ENCODE measurements around the gene BLID.

DNA sequence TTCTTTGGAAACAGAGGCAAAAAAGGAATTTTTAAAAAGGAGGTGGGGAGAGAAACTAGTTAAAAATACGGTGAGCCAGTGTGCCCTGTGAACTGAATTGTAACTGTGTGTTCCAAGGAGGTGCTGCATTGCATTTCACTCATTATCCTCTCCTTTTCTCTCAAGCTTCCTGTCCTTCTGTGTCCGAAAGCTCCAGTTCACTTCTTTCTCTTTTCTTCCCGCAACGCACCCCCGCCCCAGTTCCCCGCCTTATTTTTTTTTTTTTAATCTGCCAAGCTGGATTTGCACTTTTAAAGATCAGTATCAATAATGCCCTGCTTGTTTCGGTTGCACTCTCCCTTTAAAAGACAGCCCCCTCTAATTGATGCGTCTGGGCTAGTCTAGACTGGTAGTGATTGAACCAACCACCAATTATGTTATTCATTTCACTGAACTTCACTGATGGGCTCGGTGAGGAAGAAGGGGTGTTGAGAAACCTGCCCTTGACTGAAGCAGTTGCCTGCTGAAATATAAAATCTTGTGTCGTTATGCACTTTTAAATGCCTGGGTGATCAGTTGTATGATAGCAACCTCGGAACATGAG is 18.5 kb downstream of the BLID start:
- TF ChIP-seq SMC3 (IDR thresholded peaks at IDR 0.05; ENCODE audit: low read depth, low read length) = no peak
- TF ChIP-seq POLR2A (IDR thresholded peaks at IDR 0.05; ENCODE audit: low read depth, low read length) = no peak
- TF ChIP-seq CTCF (conservative IDR thresholded peaks at IDR 0.05; ENCODE audit: low read depth, low read length) = no peak
- TF ChIP-seq RAD21 (IDR thresholded peaks at IDR 0.05; ENCODE audit: low read length) = no peak
- TF ChIP-seq FOS (IDR thresholded peaks at IDR 0.05; ENCODE audit: low read depth, low read length) = no peak
- TF ChIP-seq ELK1 (IDR thresholded peaks at IDR 0.05; ENCODE audit: borderline replicate concordance, low read depth, low read length) = no peak
- TF ChIP-seq BHLHE40 (IDR thresholded peaks at IDR 0.05; ENCODE audit: low read depth, low read length) = no peak
- no peak for TF ChIP-seq RFX5 (IDR thresholded peaks at IDR 0.05; ENCODE audit: low read depth, low read length)
- TF ChIP-seq, protein P1, sequence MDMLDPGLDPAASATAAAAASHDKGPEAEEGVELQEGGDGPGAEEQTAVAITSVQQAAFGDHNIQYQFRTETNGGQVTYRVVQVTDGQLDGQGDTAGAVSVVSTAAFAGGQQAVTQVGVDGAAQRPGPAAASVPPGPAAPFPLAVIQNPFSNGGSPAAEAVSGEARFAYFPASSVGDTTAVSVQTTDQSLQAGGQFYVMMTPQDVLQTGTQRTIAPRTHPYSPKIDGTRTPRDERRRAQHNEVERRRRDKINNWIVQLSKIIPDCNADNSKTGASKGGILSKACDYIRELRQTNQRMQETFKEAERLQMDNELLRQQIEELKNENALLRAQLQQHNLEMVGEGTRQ (IDR thresholded peaks at IDR 0.05; ENCODE audit: low read depth, low read length) = no peak
- 0 out of 2 replicates have a peak, but pooled peaks have one; percentile 27 for TF ChIP-seq CEBPB (IDR thresholded peaks at IDR 0.05; ENCODE audit: low read depth, low read length)
- TF ChIP-seq CHD1 (IDR thresholded peaks at IDR 0.05; ENCODE audit: low read depth, low read length) = no peak
- no peak for TF ChIP-seq MAZ (IDR thresholded peaks at IDR 0.05; ENCODE audit: borderline replicate concordance, low read depth, low read length)
- no peak for TF ChIP-seq MXI1 (IDR thresholded peaks at IDR 0.05; ENCODE audit: borderline replicate concordance, low read depth, low read length)
- TF ChIP-seq MAFK (IDR thresholded peaks at IDR 0.05; ENCODE audit: low read depth, low read length) = no peak
